Type B pancreatic cell (in vitro differentiated cells): Measurements from ENCODE around the gene RBCK1. TPM values are rescaled to one million over a fixed set of nuclear protein-coding genes. Genes with fewer than 3 reads are reported as not detected.

Experiments used
- DNase-seq: peaks from one replicate; pipeline ENCODE4 v3.0.0; 2021; ENCODE audit warnings: mixed read lengths; ENCODE audit not compliant: unreplicated experiment; ENCODE audit errors: extremely low spot score
- H3K27ac Mint-ChIP-seq: 2 replicates; pipeline ENCODE4 v1.8.0; 2021; ENCODE audit warnings: mild to moderate bottlenecking, mixed read lengths
- H3K27me3 Mint-ChIP-seq: 2 replicates; pipeline ENCODE4 v1.8.0; 2021; ENCODE audit warnings: mixed read lengths
- H3K36me3 Mint-ChIP-seq: 2 replicates; pipeline ENCODE4 v1.8.0; 2021; ENCODE audit warnings: mixed read lengths
- H3K4me1 Mint-ChIP-seq: one replicate; pipeline ENCODE4 v1.8.0; 2021; ENCODE audit warnings: mixed read lengths; ENCODE audit not compliant: unreplicated experiment
- H3K4me3 Mint-ChIP-seq: 2 replicates; pipeline ENCODE4 v1.8.0; 2021; ENCODE audit warnings: mild to moderate bottlenecking, mixed read lengths
- H3K9me3 Mint-ChIP-seq: 2 replicates; pipeline ENCODE4 v1.8.0; 2021; ENCODE audit warnings: mixed read lengths
- total RNA-seq: library from RNA; stranded (reverse); gene quantifications from 2 replicates; pipeline ENCODE4 v1.2.1, GENCODE V29; 2021; ENCODE audit warnings: low replicate concordance
- TF ChIP-seq, protein P1 (sequence below): fragments of 200-600 bp; sonication (generic); conservative IDR thresholded peaks from 2 replicates; pipeline ENCODE4 v1.5.0; 2021; ENCODE audit warnings: antibody characterized with exemption, mild to moderate bottlenecking

Gene RBCK1
- total RNA-seq, 1 donor from 2014 or later = 84.9 TPM

DNA sequence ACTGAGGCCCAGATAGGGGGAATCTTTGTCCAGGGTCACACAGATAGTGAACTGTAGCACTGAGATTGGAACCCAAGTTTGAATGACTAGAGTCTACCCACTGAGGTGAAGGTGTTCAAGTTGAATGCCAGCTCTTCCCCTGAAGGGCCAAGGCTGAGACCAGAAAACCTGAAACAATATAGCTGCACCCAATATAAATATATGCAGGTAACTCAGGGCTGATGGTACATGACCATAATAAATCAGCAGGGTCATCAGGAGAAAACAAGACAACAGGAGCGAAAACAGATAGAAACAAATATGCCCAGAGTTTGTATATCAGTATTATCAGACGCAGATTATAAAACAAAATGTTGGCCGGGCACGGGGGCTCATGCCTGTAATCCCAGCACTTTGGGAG, 4.0 kb upstream of the RBCK1 start:
- Mint-ChIP-seq H3K27ac (no peak overlapping the region), H3K4me3 (no peak overlapping the region), H3K4me1 (peaks cover 17% of the 10 kb centered on the region), H3K36me3 (no peaks in the 10 kb centered on the region), H3K27me3 (no peaks in the 10 kb centered on the region), H3K9me3 (no peaks in the 10 kb centered on the region)
- TF ChIP-seq, protein P1, sequence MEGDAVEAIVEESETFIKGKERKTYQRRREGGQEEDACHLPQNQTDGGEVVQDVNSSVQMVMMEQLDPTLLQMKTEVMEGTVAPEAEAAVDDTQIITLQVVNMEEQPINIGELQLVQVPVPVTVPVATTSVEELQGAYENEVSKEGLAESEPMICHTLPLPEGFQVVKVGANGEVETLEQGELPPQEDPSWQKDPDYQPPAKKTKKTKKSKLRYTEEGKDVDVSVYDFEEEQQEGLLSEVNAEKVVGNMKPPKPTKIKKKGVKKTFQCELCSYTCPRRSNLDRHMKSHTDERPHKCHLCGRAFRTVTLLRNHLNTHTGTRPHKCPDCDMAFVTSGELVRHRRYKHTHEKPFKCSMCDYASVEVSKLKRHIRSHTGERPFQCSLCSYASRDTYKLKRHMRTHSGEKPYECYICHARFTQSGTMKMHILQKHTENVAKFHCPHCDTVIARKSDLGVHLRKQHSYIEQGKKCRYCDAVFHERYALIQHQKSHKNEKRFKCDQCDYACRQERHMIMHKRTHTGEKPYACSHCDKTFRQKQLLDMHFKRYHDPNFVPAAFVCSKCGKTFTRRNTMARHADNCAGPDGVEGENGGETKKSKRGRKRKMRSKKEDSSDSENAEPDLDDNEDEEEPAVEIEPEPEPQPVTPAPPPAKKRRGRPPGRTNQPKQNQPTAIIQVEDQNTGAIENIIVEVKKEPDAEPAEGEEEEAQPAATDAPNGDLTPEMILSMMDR = no peak
- no peak for DNase-seq

DNA sequence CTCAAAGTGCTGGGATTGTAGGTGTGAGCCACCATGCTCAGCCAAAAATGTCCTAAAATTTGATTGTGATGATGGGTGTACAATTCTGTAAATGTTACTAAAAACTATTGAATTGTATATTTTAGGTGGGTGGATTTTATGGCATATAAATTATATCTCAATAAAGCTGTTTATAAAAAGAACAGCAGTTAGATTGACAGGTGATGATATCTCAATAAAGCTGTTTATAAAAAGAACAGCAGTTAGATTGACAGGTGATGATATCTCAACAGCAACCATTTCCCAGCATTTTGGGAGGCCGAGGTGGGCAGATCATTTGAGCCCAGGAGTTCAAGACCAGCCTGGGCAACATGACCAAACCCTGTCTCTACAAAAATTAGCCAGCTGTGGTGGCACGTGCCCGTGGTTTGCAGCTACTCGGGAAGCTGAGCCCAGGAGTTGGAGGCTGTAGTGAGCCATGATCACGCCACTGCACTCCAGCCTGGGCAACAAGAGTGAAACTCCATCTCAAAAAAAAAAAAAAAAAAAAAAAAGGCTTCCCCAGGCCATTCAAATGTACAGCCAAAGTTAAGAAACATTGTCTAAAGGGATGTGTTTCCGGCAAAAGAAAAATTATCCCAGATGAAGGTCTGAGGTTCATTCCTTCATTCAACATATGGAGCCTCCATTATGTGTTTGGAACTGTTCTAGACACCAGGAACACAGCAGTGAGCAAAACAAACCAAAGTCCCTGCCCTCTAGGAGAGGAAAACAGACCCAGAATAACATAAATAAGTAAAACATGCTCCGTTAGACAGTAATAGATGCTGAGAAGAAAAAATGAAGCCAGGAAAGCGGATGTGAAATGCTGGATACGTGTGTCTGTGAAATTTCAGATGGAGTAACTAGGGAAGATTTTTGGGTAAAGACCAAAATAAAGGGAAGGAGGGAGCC, 1.6 kb upstream of the RBCK1 start:
- TF ChIP-seq, protein P1 = no peak
- DNase-seq = no peak
- Mint-ChIP-seq H3K4me3 (peak overlapping the region; percentile 94), H3K27me3 (no peaks in the 10 kb centered on the region), H3K27ac (peak overlapping the region; percentile 94), H3K9me3 (no peaks in the 10 kb centered on the region), H3K36me3 (peaks cover 15% of the 10 kb centered on the region), H3K4me1 (peaks cover 25% of the 10 kb centered on the region)

DNA sequence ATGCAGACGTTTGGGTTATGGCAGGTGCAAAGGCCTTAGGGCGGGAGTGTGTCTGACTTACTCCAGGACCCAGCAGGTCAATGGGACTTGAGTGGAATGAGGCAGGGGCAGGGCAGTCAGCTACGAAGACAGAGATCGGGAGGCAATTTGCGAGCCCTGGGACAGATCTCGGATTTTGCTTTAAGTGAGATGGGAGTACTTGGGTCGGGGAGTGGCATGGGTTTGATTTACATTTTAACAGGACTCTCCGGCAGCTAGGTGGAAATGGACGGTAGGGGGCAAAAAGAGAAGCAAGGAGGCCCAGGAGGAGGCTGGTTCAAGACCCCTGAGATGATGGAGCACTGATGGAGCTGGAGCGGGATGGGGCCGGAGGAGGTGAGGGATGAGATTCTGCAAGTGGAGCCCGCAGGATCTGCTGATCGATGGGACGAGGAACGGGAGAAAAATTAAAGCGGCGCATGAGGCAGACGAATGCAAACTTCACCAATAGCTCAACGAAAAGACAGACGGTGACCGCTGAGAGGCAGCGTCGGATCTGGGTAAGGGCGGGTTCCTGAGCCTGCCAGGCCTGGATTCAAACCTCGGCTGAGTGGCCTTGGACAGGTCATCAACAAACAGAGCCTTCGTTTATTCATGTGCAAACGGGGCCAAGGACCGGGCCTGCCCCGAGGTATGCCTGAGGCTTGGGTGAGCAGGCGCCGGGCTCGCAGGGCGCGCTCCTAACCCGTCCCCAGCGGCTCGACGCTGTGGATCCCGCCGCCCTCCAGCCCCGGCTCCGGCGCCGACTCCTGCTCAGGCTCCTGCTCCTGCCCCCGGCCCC, 756 bp upstream of the RBCK1 start:
- H3K9me3 Mint-ChIP-seq = no peaks in the 10 kb centered on the region
- H3K4me1 Mint-ChIP-seq = peaks cover 25% of the 10 kb centered on the region
- peak overlapping the region; percentile 94 for H3K27ac Mint-ChIP-seq
- no peaks in the 10 kb centered on the region for H3K27me3 Mint-ChIP-seq
- H3K4me3 Mint-ChIP-seq = peak overlapping the region; percentile 94
- peaks cover 22% of the 10 kb centered on the region for H3K36me3 Mint-ChIP-seq
- TF ChIP-seq, protein P1 = peak; percentile 64
- DNase-seq = no peak

GRCh38 chr20:408843-409696, 971 bp downstream of the RBCK1 start:
- TF ChIP-seq, protein P1 = no peak
- Mint-ChIP-seq H3K27ac (peak overlapping the region; percentile 92), H3K9me3 (peaks cover 3% of the 10 kb centered on the region), H3K4me3 (peak overlapping the region; percentile 95), H3K36me3 (peaks cover 34% of the 10 kb centered on the region), H3K4me1 (peaks cover 29% of the 10 kb centered on the region), H3K27me3 (no peaks in the 10 kb centered on the region)
- no peak for DNase-seq
